Vagina (tissue), 2 donors: ENCODE results near the gene RAPH1.

Experiments
- CTCF ChIP-seq, 3 experiments: fragments of 450-650 bp in 2 of 3; fragments of 200-600 bp in 1 of 3; sonication (generic) in 1 of 3; IDR thresholded peaks; one replicate each; pipeline ENCODE4 v1.5.1; 2017 to 2019; ENCODE audit warnings: antibody characterized with exemption in 3 of 3, mild to moderate bottlenecking in 2 of 3, moderate library complexity in 2 of 3
- POLR2A ChIP-seq, 2 donors: fragments of 450-650 bp; IDR thresholded peaks; one replicate each; pipeline ENCODE4 v1.6.1; 2017; ENCODE audit warnings: antibody characterized with exemption in 2 of 2, mild to moderate bottlenecking in 2 of 2, moderate library complexity in 2 of 2
- POLR2AphosphoS5 ChIP-seq, 2 donors: sonication (generic); formaldehyde crosslinking; IDR thresholded peaks; one replicate each; pipeline ENCODE4 v1.9.0; 2017; ENCODE audit warnings: antibody characterized with exemption in 2 of 2, mild to moderate bottlenecking in 2 of 2, low read depth in 1 of 2; ENCODE audit not compliant: insufficient read depth in 1 of 2

DNA sequence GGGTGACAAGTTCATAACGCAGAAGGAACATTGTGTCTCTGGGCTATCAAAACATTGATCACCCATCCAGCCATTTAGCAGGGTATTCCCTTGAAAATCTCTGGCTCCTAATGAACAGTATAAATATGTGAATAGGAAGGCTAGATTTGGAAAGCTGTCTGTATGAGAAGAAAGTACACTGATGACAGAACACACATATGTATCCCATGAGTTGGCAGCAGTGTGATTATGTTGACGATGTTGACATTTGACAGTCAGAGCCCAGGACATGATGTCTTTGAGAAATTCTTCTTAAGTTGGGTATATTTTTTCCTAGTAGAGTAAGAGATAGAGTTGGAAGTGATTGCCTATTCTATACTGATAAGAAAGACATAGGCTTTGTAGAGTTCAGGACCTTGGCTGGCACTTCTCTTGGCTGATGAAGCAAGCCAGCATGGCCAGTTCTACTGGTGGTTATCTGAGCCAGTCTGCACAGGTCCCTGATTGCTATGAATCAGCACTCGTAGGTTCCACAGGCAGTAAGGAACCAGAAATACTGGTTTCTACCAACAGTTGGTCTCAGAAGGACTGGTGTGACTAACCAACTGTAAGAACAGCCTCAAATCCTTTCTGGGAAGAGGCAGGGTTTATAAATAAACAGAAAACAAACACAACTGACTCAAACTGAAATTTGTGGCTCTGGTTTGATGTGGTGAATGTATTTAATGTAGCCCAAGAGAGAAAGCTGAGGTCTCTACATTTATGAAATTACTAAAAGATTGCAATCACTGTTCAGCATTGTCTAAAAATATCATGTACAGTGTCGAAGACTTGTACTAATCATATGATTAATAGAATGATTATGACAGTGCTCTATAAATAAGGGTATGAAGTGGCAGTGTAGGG lies 43.9 kb upstream of the RAPH1 start:
- TF ChIP-seq POLR2A (IDR thresholded peaks at IDR 0.05), result no peak
- no peak for TF ChIP-seq CTCF (IDR thresholded peaks at IDR 0.05)
- TF ChIP-seq POLR2AphosphoS5 (IDR thresholded peaks at IDR 0.05; ENCODE audit: insufficient read depth in 1 of 2, low read depth in 1 of 2), result peak in 1 of 2 donors; percentile 77
